Panc1 (cell line): ENCODE measurements around the gene TMTC1. TPM values are rescaled to one million over a fixed set of nuclear protein-coding genes. Genes with fewer than 3 reads are reported as not detected.

Experiments used
- ATAC-seq: fragments of 200-7000 bp; cut with Tn5 transposase; 2 replicates; pipeline ENCODE4 v1.9.1; 2020; ENCODE audit warnings: mild to moderate bottlenecking, moderate library complexity
- BruUV-seq: library from RNA; stranded (reverse); fragments of 400-500 nt; replicated peaks from 2 replicates; lab custom pipeline; 2021; lab: Mats Ljungman, UMichigan
- CTCF ChIA-PET: fragments of 300-600 bp; sonication (Branson Sonifier 250); formaldehyde crosslinking; loops from one replicate; lab custom pipeline; 2022; ENCODE audit warnings: antibody characterized with exemption; lab: Charles Lee
- POLR2A ChIA-PET: fragments of 300-600 bp; sonication (Branson Sonifier 250); formaldehyde crosslinking; loops from one replicate; lab custom pipeline; 2022; ENCODE audit warnings: antibody characterized with exemption; lab: Charles Lee
- DNase-seq: peaks from one replicate; pipeline ENCODE4 v3.0.0-alpha.2; 2010; ENCODE audit warnings: low read depth, low spot score
- H3K27ac ChIP-seq: 2 replicates; pipeline ENCODE4 v1.5.1; 2011; ENCODE audit warnings: mild to moderate bottlenecking, low read length, inconsistent platforms
- H3K27me3 ChIP-seq: fragments of 200-500 bp; sonication (Bioruptor generic); 2 replicates; pipeline ENCODE4 v1.6.0; 2014; ENCODE audit warnings: low read length, inconsistent platforms; ENCODE audit not compliant: control insufficient read depth, insufficient read depth
- H3K36me3 ChIP-seq: fragments of 200-500 bp; sonication (Bioruptor generic); 2 replicates; pipeline ENCODE4 v1.5.1; 2014; ENCODE audit warnings: inconsistent platforms, mild to moderate bottlenecking, low read length, moderate library complexity; ENCODE audit not compliant: control insufficient read depth, insufficient read depth
- H3K4me1 ChIP-seq: 2 replicates; pipeline ENCODE4 v1.5.1; 2011; ENCODE audit warnings: inconsistent platforms, mild to moderate bottlenecking, low read length, moderate library complexity; ENCODE audit not compliant: control insufficient read depth, insufficient read depth
- H3K4me3 ChIP-seq, 2 experiments: 2 replicates each; pipeline ENCODE4 v1.5.1; 2011 to 2012; ENCODE audit warnings: low read depth in 2 of 2, low read length in 2 of 2, mild to moderate bottlenecking in 2 of 2, inconsistent platforms in 1 of 2, moderate library complexity in 1 of 2
- H3K9me3 ChIP-seq: fragments of 200-500 bp; sonication (Bioruptor generic); 2 replicates; pipeline ENCODE4 v1.5.1; 2014; ENCODE audit warnings: low read depth, mild to moderate bottlenecking, inconsistent platforms, low read length, moderate library complexity; ENCODE audit not compliant: control insufficient read depth, insufficient read depth
- CTCF ChIP-seq: fragments of 450-650 bp; IDR thresholded peaks from 2 replicates; pipeline ENCODE4 v1.5.1; 2017; ENCODE audit warnings: mild to moderate bottlenecking
- POLR2AphosphoS5 ChIP-seq: IDR thresholded peaks from 2 replicates; pipeline ENCODE4 v1.6.1; 2012; ENCODE audit warnings: mild to moderate bottlenecking, low read depth, low read length, moderate library complexity
- REST ChIP-seq, 2 experiments: IDR thresholded peaks; 2 replicates each; pipeline ENCODE4 v1.6.1; 2011 to 2012; ENCODE audit warnings: low read depth in 2 of 2, control low read depth in 1 of 2, low read length in 1 of 2, mild to moderate bottlenecking in 1 of 2, moderate library complexity in 1 of 2; ENCODE audit not compliant: insufficient read depth in 1 of 2
- SIN3A ChIP-seq: IDR thresholded peaks from 2 replicates; pipeline ENCODE4 v1.6.1; 2012; ENCODE audit warnings: low read depth, mild to moderate bottlenecking, low read length, moderate library complexity, borderline replicate concordance; ENCODE audit not compliant: insufficient read depth
- TCF7L2 ChIP-seq: IDR thresholded peaks from 2 replicates; pipeline ENCODE4 v1.6.1; 2011; ENCODE audit warnings: mild to moderate bottlenecking, low read depth, low read length, inconsistent platforms
- in situ Hi-C: cut with HindIII; loops from 2 replicates; pipeline ENCODE4 v1.10.0; 2016; ENCODE audit warnings: low sequenced_read_pairs, low pct_unique_long_range_greater_than_20kb
- intact Hi-C: fragments of 100-400 bp; cut with micrococcal nuclease; formaldehyde crosslinking; loops from one replicate; pipeline ENCODE4 v1.10.0; 2022; ENCODE audit not compliant: unreplicated experiment
- total RNA-seq: library from RNA; stranded (reverse); gene quantifications from one replicate; pipeline ENCODE4 v1.2.1, GENCODE V29; 2021; ENCODE audit not compliant: unreplicated experiment

The TMTC1 gene
- total RNA-seq, 1 experiment from 2014 or later: 0.28 TPM

- in situ Hi-C loops (no loop called here), intact Hi-C loops (loop anchor here (2.0 to 5.0 kb wide), 3 partner anchors 211 to 1288 kb away; no protein-coding TSS in a partner anchor)
- POLR2A ChIA-PET: no interaction called here
- Histone ChIP-seq H3K27me3 (no peaks in the 10 kb centered on the region; the same call in 1 of the 2 replicates), H3K4me3 (no peak overlapping the region), H3K4me1 (no peaks in the 10 kb centered on the region), H3K9me3 (no peaks in the 10 kb centered on the region), H3K27ac (no peak overlapping the region), H3K36me3 (no peaks in the 10 kb centered on the region)
- TF ChIP-seq SIN3A (no peak), POLR2AphosphoS5 (no peak), REST (IDR thresholded peaks at IDR 0.05; ENCODE audit: insufficient read depth in 1 of 2, low read depth in 2 of 2, low read length in 1 of 2) (no peak)
- CTCF ChIA-PET: no interaction called here
- ATAC-seq: no peak
- no TSS peak for BruUV-seq
- DNase-seq: no peak
These were observed 265.3 kb downstream of the TMTC1 start for GRCh38 chr12:29518407-29518806.

- Histone ChIP-seq H3K27ac (no peak overlapping the region), H3K27me3 (peaks cover 6% of the 10 kb centered on the region; the same call in 1 of the 2 replicates), H3K4me1 (no peaks in the 10 kb centered on the region), H3K4me3 (no peak overlapping the region), H3K9me3 (no peaks in the 10 kb centered on the region), H3K36me3 (no peaks in the 10 kb centered on the region)
- TF ChIP-seq TCF7L2: no peak
- no peak for TF ChIP-seq POLR2AphosphoS5
- no peak for TF ChIP-seq SIN3A
- TF ChIP-seq CTCF: peak; percentile 45
- no peak for TF ChIP-seq REST (IDR thresholded peaks at IDR 0.05; ENCODE audit: insufficient read depth in 1 of 2, low read depth in 2 of 2, low read length in 1 of 2)
- CTCF ChIA-PET: interaction anchor here (0.6 kb wide), 3 partner anchors 41 to 199 kb away, joined by 3 read pairs; no protein-coding TSS in a partner anchor
- BruUV-seq: no TSS peak
- intact Hi-C loops (loop anchor here (5.0 kb wide), 2 partner anchors 210 to 1000 kb away; no protein-coding TSS in a partner anchor), in situ Hi-C loops (no loop called here)
- ATAC-seq: peak; percentile 73; the same call in 1 of the 2 replicates
- POLR2A ChIA-PET: no interaction called here
- DNase-seq: no peak
These were observed 266.5 kb downstream of the TMTC1 start for GRCh38 chr12:29517264-29517663.
